Fibroblast of lung (primary cell): ENCODE measurements around the gene RANBP1. TPM values are rescaled to one million over a fixed set of nuclear protein-coding genes. Genes with fewer than 3 reads are reported as not detected.

ENCODE experiments used
- DNase-seq, 2 donors: peaks; one replicate each; pipeline versions ENCODE4 v3.0.0 to v3.0.0-alpha.2; 2010; ENCODE audit warnings: low read depth in 2 of 2
- H2AFZ ChIP-seq: 2 replicates; pipeline ENCODE4 v1.5.1; 2012; ENCODE audit warnings: low read length, control low read depth, inconsistent platforms
- H3K27ac ChIP-seq: 2 replicates; pipeline ENCODE4 v1.5.1; 2011; ENCODE audit warnings: low read length, control low read depth; ENCODE audit not compliant: insufficient read depth
- H3K27me3 ChIP-seq: 2 replicates; pipeline ENCODE4 v1.5.1; 2011; ENCODE audit warnings: mild to moderate bottlenecking, low read length; ENCODE audit not compliant: control insufficient read depth, insufficient read depth
- H3K36me3 ChIP-seq: 2 replicates; pipeline ENCODE4 v1.5.1; 2011; ENCODE audit warnings: low read length; ENCODE audit not compliant: control insufficient read depth, insufficient read depth
- H3K4me1 ChIP-seq: 2 replicates; pipeline ENCODE4 v1.5.1; 2011; ENCODE audit warnings: low read length; ENCODE audit not compliant: control insufficient read depth, insufficient read depth; ENCODE audit errors: extremely low read depth
- H3K4me2 ChIP-seq: 2 replicates; pipeline ENCODE4 v1.5.1; 2011; ENCODE audit warnings: low read length, control low read depth; ENCODE audit not compliant: insufficient read depth; ENCODE audit errors: extremely low read depth
- H3K4me3 ChIP-seq, 4 experiments: fragments of 200-600 bp in 1 of 4; sonication (generic) in 1 of 4; replicated peaks in 1 of 4; 2 replicates each; pipeline ENCODE4 v1.5.1; 2011 to 2016; ENCODE audit warnings: low read length in 4 of 4, low read depth in 3 of 4, mild to moderate bottlenecking in 3 of 4, control low read depth in 2 of 4, inconsistent platforms in 1 of 4, mixed read lengths in 1 of 4; ENCODE audit not compliant: insufficient read depth in 1 of 4; ENCODE audit errors: control extremely low read depth in 1 of 4
- H3K79me2 ChIP-seq: 2 replicates; pipeline ENCODE4 v1.5.1; 2012; ENCODE audit warnings: mild to moderate bottlenecking, low read length, inconsistent platforms; ENCODE audit not compliant: control insufficient read depth, insufficient read depth
- H3K9ac ChIP-seq: 2 replicates; pipeline ENCODE4 v1.5.1; 2011; ENCODE audit warnings: mild to moderate bottlenecking, low read length, control low read depth; ENCODE audit not compliant: insufficient read depth
- H3K9me3 ChIP-seq: 2 replicates; pipeline ENCODE4 v1.5.1; 2012; ENCODE audit warnings: low read depth, low read length; ENCODE audit not compliant: control insufficient read depth, insufficient read depth
- H4K20me1 ChIP-seq: 2 replicates; pipeline ENCODE4 v1.5.1; 2011; ENCODE audit warnings: low read length; ENCODE audit not compliant: control insufficient read depth, insufficient read depth; ENCODE audit errors: extremely low read depth
- EZH2 ChIP-seq: IDR thresholded peaks from 2 replicates; pipeline ENCODE4 v1.5.1; 2012; ENCODE audit warnings: low read length, control low read depth, mild to moderate bottlenecking; ENCODE audit errors: missing control alignments
- polyA plus RNA-seq, 2 donors: library from polyadenylated mRNA; depleted of rRNA in 1 of 2; stranded (reverse) in 1 of 2; unstranded in 1 of 2; fragments of >200 nt; gene quantifications; 2 replicates each; pipeline ENCODE4 v1.2.1, GENCODE V29; 2011 to 2012; ENCODE audit warnings: missing spikeins in 1 of 2
- total RNA-seq: library from RNA; depleted of rRNA; stranded (reverse); fragments of >200 nt; gene quantifications from 2 replicates; pipeline ENCODE4 v1.2.1, GENCODE V29; 2014
- TF ChIP-seq, protein P1 (sequence below), 2 donors: IDR thresholded peaks in 1 of 2; conservative IDR thresholded peaks in 1 of 2; 1 replicate in 1 of 2; 2 replicates in 1 of 2; pipeline ENCODE4 v1.5.1; 2011 to 2012; ENCODE audit warnings: low read length in 2 of 2, control low read depth in 1 of 2, inconsistent platforms in 1 of 2, low read depth in 1 of 2, mild to moderate bottlenecking in 1 of 2

RANBP1 gene
- total and polyA plus RNA-seq, 2 donors (not counting 1 experiment from before 2014, with no cell fraction given), result 88.5 to 178 TPM

DNA sequence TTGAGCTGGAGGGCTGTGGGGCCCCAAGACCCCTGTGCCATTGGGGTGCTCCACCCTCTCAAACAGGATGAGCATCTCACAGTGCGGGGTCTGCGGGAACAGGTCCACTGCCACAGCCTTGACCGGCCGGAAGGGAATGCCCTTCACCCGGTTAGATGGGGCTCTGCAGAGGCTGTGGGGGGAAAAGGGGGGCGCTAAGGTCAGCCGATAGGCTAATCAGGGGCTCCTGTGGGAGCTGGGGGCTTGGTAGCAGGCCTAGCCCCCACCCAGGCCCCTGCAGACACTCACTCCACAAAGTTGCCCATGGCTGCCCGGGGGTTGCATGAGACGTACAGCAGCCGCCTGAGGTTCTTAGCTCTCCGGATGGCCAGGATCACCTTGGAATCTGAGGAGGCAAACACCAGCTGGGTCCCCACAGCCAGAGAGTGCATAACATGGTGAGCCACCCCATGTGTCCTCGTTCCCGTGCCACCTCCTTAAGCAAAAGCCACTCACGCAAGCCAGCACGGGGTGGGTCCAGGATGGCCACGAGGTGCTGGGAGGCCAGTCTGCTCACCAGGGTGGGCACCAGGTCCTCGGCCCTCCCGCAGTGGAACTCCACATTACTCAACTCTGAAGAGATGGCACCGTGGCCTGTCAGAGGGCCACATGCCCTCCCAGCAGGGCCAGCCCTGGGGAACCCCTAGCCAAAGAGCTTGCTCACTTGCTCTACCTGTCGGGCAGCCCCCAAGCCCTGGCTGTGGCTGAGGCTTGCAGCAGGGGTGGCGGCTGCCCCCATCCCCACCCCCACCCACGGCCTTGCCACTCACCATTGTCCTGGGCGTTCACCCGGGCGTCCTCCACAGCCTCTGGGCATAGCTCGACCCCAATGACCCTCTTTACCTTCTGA lies 3.0 kb upstream of the RANBP1 start:
- Histone ChIP-seq H3K27me3 (no peaks in the 10 kb centered on the region), H3K36me3 (peaks cover 50% of the 10 kb centered on the region), H3K4me3 (no peak overlapping the region), H3K79me2 (peaks cover 28% of the 10 kb centered on the region), H3K27ac (no peak overlapping the region), H4K20me1 (no peaks in the 10 kb centered on the region), H3K9ac (no peak overlapping the region), H3K4me1 (peaks cover 2% of the 10 kb centered on the region), H2AFZ (no peak overlapping the region), H3K4me2 (no peak overlapping the region), H3K9me3 (no peaks in the 10 kb centered on the region)
- no peak for TF ChIP-seq EZH2
- TF ChIP-seq, protein P1, sequence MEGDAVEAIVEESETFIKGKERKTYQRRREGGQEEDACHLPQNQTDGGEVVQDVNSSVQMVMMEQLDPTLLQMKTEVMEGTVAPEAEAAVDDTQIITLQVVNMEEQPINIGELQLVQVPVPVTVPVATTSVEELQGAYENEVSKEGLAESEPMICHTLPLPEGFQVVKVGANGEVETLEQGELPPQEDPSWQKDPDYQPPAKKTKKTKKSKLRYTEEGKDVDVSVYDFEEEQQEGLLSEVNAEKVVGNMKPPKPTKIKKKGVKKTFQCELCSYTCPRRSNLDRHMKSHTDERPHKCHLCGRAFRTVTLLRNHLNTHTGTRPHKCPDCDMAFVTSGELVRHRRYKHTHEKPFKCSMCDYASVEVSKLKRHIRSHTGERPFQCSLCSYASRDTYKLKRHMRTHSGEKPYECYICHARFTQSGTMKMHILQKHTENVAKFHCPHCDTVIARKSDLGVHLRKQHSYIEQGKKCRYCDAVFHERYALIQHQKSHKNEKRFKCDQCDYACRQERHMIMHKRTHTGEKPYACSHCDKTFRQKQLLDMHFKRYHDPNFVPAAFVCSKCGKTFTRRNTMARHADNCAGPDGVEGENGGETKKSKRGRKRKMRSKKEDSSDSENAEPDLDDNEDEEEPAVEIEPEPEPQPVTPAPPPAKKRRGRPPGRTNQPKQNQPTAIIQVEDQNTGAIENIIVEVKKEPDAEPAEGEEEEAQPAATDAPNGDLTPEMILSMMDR (conservative IDR thresholded peaks at IDR 0.05 in 1 of 2, IDR thresholded peaks at IDR 0.05 in 1 of 2; ENCODE audit: low read depth in 1 of 2, low read length in 2 of 2), result no peak
- DNase-seq, result no peak

DNA sequence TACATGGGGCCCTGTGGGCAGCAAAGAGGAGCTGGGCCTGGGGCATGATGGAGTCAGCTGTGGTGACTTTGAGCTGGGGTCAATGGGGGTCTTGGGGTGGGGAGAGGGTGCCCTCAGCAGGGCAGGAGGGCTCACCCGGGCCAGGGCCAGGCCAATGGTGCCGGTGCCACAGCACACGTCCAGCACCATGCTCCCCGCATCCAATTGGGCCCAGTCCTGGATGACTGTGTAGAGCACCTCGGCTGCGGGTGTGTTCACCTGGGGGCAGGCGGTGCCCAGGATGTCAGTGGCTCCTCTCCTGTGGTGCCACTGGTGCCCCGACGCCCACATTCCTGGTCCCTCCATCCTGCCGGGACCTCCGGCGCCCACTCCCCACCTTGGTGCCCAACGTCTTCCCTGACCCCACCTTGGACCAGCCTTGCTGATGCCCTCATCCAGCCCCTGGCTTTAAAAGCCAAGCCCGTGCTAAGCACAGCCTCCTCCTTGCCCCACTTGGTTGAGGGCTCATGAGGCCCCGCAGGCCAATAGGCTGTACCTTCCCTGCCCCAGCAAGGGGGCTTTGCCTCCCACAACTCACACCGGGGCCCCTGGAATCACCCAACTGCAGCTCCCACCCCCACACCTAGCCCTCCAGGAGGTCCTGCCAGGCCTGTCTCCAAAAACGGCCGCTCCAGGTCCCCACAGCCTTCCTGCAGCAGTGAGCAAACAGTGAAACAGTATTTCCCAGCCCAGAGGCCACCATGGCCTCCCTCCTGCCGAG lies 2.2 kb upstream of the RANBP1 start:
- H2AFZ ChIP-seq, result no peak overlapping the region
- no peaks in the 10 kb centered on the region for H4K20me1 ChIP-seq
- DNase-seq, result no peak
- no peak overlapping the region for H3K4me2 ChIP-seq
- H3K27me3 ChIP-seq, result no peaks in the 10 kb centered on the region
- no peak overlapping the region for H3K4me3 ChIP-seq
- peaks cover 37% of the 10 kb centered on the region for H3K79me2 ChIP-seq
- peaks cover 44% of the 10 kb centered on the region for H3K36me3 ChIP-seq
- peaks cover 5% of the 10 kb centered on the region for H3K4me1 ChIP-seq
- no peak overlapping the region for H3K9ac ChIP-seq
- H3K9me3 ChIP-seq, result no peaks in the 10 kb centered on the region
- no peak overlapping the region for H3K27ac ChIP-seq
- no peak for TF ChIP-seq EZH2
- TF ChIP-seq, protein P1 (conservative IDR thresholded peaks at IDR 0.05 in 1 of 2, IDR thresholded peaks at IDR 0.05 in 1 of 2; ENCODE audit: low read depth in 1 of 2, low read length in 2 of 2), result no peak
